GM23338 (cell line): ENCODE results near the gene GALNT1. TPM values are rescaled to one million over a fixed set of nuclear protein-coding genes. Genes with fewer than 3 reads are reported as not detected.

Experiments
- ATAC-seq: fragments of 200-7000 bp; cut with Tn5 transposase; 3 replicates; pipeline ENCODE4 v1.9.1; 2020
- DNase-seq: peaks from one replicate; pipeline ENCODE4 v3.0.0-alpha.2; 2015; ENCODE audit warnings: low spot score
- H2AFZ ChIP-seq: fragments of 200-600 bp; sonication (generic); 2 replicates; pipeline ENCODE4 v1.8.0; 2016; ENCODE audit warnings: antibody characterized with exemption, mild to moderate bottlenecking, moderate library complexity
- H3F3A ChIP-seq: fragments of 200-600 bp; sonication (generic); replicated peaks from 2 replicates; pipeline ENCODE4 v1.8.0; 2017; ENCODE audit warnings: antibody characterized with exemption, mixed run types, low read depth
- H3K27ac ChIP-seq: fragments of 200-600 bp; sonication (generic); 2 replicates; pipeline ENCODE4 v1.6.1; 2016; ENCODE audit warnings: low read depth
- H3K27me3 ChIP-seq: fragments of 200-600 bp; sonication (generic); 2 replicates; pipeline ENCODE4 v1.8.0; 2016; ENCODE audit warnings: mild to moderate bottlenecking, mixed run types, moderate library complexity; ENCODE audit not compliant: insufficient read depth
- H3K36me3 ChIP-seq: fragments of 200-600 bp; sonication (generic); 2 replicates; pipeline ENCODE4 v1.8.0; 2016; ENCODE audit warnings: mild to moderate bottlenecking; ENCODE audit not compliant: insufficient read depth
- H3K4me1 ChIP-seq: fragments of 200-600 bp; sonication (generic); 2 replicates; pipeline ENCODE4 v1.8.0; 2016; ENCODE audit warnings: mild to moderate bottlenecking, moderate library complexity; ENCODE audit not compliant: insufficient read depth
- H3K4me2 ChIP-seq: fragments of 200-600 bp; sonication (generic); 2 replicates; pipeline ENCODE4 v1.7.1; 2017; ENCODE audit warnings: mixed run types
- H3K4me3 ChIP-seq: fragments of 200-600 bp; sonication (generic); 2 replicates; pipeline ENCODE4 v1.6.1; 2016; ENCODE audit warnings: mixed run types
- H3K79me2 ChIP-seq: fragments of 200-600 bp; sonication (generic); replicated peaks from 2 replicates; pipeline ENCODE4 v1.8.0; 2017; ENCODE audit warnings: mild to moderate bottlenecking; ENCODE audit not compliant: insufficient read depth
- H3K9me2 ChIP-seq: fragments of 200-600 bp; sonication (generic); 2 replicates; pipeline ENCODE4 v1.8.0; 2017; ENCODE audit not compliant: insufficient read depth
- H4K20me1 ChIP-seq: fragments of 200-600 bp; sonication (generic); replicated peaks from 2 replicates; pipeline ENCODE4 v1.8.0; 2017; ENCODE audit warnings: mild to moderate bottlenecking; ENCODE audit not compliant: insufficient read depth
- H3K27ac Mint-ChIP-seq: 2 replicates; pipeline ENCODE4 v1.8.0; 2020; ENCODE audit warnings: inconsistent platforms, mild to moderate bottlenecking, moderate library complexity, mixed read lengths
- H3K27me3 Mint-ChIP-seq: 3 replicates; pipeline ENCODE4 v1.8.0; 2022; ENCODE audit warnings: low read depth, mild to moderate bottlenecking, moderate library complexity, mixed read lengths, inconsistent platforms; ENCODE audit not compliant: insufficient read depth, poor library complexity
- H3K36me3 Mint-ChIP-seq: 3 replicates; pipeline ENCODE4 v1.8.0; 2021; ENCODE audit warnings: low read depth, mild to moderate bottlenecking, inconsistent platforms, moderate library complexity, mixed read lengths
- H3K4me1 Mint-ChIP-seq: 3 replicates; pipeline ENCODE4 v1.8.0; 2020; ENCODE audit warnings: mild to moderate bottlenecking, inconsistent platforms, mixed read lengths
- H3K4me3 Mint-ChIP-seq: 3 replicates; pipeline ENCODE4 v1.8.0; 2021; ENCODE audit warnings: moderate library complexity, mild to moderate bottlenecking, inconsistent platforms, mixed read lengths
- H3K9me3 Mint-ChIP-seq: 3 replicates; pipeline ENCODE4 v1.8.0; 2020; ENCODE audit warnings: moderate library complexity, mild to moderate bottlenecking, inconsistent platforms, mixed read lengths
- CREB1 ChIP-seq: fragments of 250-450 bp; sonication (Bioruptor Pico); IDR thresholded peaks from 2 replicates; pipeline ENCODE4 v1.5.0; 2020; ENCODE audit warnings: low read depth, mild to moderate bottlenecking, moderate library complexity
- ETS1 ChIP-seq: IDR thresholded peaks from 2 replicates; pipeline ENCODE4 v1.6.1; 2016; ENCODE audit warnings: antibody characterized with exemption
- EZH2 ChIP-seq: fragments of 200-600 bp; sonication (generic); IDR thresholded peaks from one replicate; pipeline ENCODE4 v1.8.0; 2017; ENCODE audit warnings: antibody characterized with exemption, mild to moderate bottlenecking, low read depth; ENCODE audit not compliant: unreplicated experiment
- EZH2phosphoT487 ChIP-seq: fragments of 200-600 bp; sonication (generic); IDR thresholded peaks from one replicate; pipeline ENCODE4 v1.8.1; 2018; ENCODE audit warnings: antibody characterized with exemption; ENCODE audit not compliant: unreplicated experiment
- JUNB ChIP-seq: IDR thresholded peaks from one replicate; pipeline ENCODE4 v1.6.1; 2016; ENCODE audit warnings: antibody characterized with exemption; ENCODE audit not compliant: unreplicated experiment
- NANOG ChIP-seq: IDR thresholded peaks from 2 replicates; pipeline ENCODE4 v1.6.1; 2016; ENCODE audit warnings: antibody characterized with exemption, borderline replicate concordance
- POLR2AphosphoS5 ChIP-seq: IDR thresholded peaks from 2 replicates; pipeline ENCODE4 v1.6.1; 2016; ENCODE audit warnings: antibody characterized with exemption, low read depth
- REST ChIP-seq: IDR thresholded peaks from one replicate; pipeline ENCODE4 v1.6.1; 2018; ENCODE audit warnings: antibody characterized with exemption; ENCODE audit not compliant: unreplicated experiment
- ZNF114 ChIP-seq: fragments of 250-450 bp; sonication (Bioruptor Pico); IDR thresholded peaks from 2 replicates; pipeline ENCODE4 v1.5.0; 2020; ENCODE audit warnings: mild to moderate bottlenecking, moderate library complexity
- ZNF331 ChIP-seq: fragments of 250-450 bp; sonication (Bioruptor Pico); IDR thresholded peaks from 2 replicates; pipeline ENCODE4 v1.5.0; 2020; ENCODE audit warnings: low read depth, mild to moderate bottlenecking, moderate library complexity
- ZNF462 ChIP-seq: fragments of 250-450 bp; sonication (Bioruptor Pico); IDR thresholded peaks from 2 replicates; pipeline ENCODE4 v1.5.0; 2020; ENCODE audit warnings: mild to moderate bottlenecking, moderate library complexity
- polyA plus RNA-seq: library from polyadenylated mRNA; unstranded; fragments of >200 nt; fragmentation: Nextera tagmentation; extraction: Ambion mirVana; gene quantifications from 2 replicates; pipeline ENCODE4 v1.2.1, GENCODE V29; 2016
- total RNA-seq: library from RNA; depleted of rRNA; stranded (reverse); fragments of >200 nt; shearing (Covaris generic); gene quantifications from 2 replicates; pipeline ENCODE4 v1.2.3, GENCODE V29; 2014
- TF ChIP-seq, protein P1 (sequence below), 2 experiments: fragments of 200-600 bp in 1 of 2; sonication (generic) in 1 of 2; conservative IDR thresholded peaks; 2 replicates each; pipeline versions ENCODE4 v1.5.1 to v1.6.1; 2016 to 2017; ENCODE audit warnings: antibody characterized with exemption in 2 of 2, low read depth in 2 of 2, mild to moderate bottlenecking in 2 of 2, moderate library complexity in 1 of 2

Gene GALNT1
- total and polyA plus RNA-seq, 2 experiments from 2014 or later: 37.4 to 60.8 TPM

GRCh38 chr18:35566019-35566418 is 15.5 kb upstream of the GALNT1 start:
- H3K4me1 Mint-ChIP-seq: no peaks in the 10 kb centered on the region
- Histone ChIP-seq H3K27me3 (no peaks in the 10 kb centered on the region), H3K36me3 (no peaks in the 10 kb centered on the region), H3K9me2 (no peaks in the 10 kb centered on the region), H4K20me1 (no peaks in the 10 kb centered on the region), H3K27ac (no peak overlapping the region), H3K79me2 (no peaks in the 10 kb centered on the region), H3K4me1 (no peaks in the 10 kb centered on the region), H3K4me3 (no peak overlapping the region), H2AFZ (no peak overlapping the region), H3K4me2 (no peak overlapping the region), H3F3A (no peaks in the 10 kb centered on the region)
- no peak for TF ChIP-seq NANOG
- TF ChIP-seq ZNF462 (CRISPR knock-in tag): no peak
- no peak for TF ChIP-seq ETS1
- TF ChIP-seq REST: no peak
- TF ChIP-seq EZH2: no peak
- TF ChIP-seq EZH2phosphoT487: no peak
- TF ChIP-seq CREB1 (CRISPR knock-in tag): no peak
- TF ChIP-seq JUNB: no peak
- TF ChIP-seq ZNF114 (CRISPR knock-in tag): no peak
- TF ChIP-seq, protein P1, sequence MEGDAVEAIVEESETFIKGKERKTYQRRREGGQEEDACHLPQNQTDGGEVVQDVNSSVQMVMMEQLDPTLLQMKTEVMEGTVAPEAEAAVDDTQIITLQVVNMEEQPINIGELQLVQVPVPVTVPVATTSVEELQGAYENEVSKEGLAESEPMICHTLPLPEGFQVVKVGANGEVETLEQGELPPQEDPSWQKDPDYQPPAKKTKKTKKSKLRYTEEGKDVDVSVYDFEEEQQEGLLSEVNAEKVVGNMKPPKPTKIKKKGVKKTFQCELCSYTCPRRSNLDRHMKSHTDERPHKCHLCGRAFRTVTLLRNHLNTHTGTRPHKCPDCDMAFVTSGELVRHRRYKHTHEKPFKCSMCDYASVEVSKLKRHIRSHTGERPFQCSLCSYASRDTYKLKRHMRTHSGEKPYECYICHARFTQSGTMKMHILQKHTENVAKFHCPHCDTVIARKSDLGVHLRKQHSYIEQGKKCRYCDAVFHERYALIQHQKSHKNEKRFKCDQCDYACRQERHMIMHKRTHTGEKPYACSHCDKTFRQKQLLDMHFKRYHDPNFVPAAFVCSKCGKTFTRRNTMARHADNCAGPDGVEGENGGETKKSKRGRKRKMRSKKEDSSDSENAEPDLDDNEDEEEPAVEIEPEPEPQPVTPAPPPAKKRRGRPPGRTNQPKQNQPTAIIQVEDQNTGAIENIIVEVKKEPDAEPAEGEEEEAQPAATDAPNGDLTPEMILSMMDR (conservative IDR thresholded peaks at IDR 0.05; ENCODE audit: low read depth in 2 of 2): no peak
- TF ChIP-seq ZNF331: no peak
- no peak for TF ChIP-seq POLR2AphosphoS5
- DNase-seq (no peak), ATAC-seq (no peak)
- no peak overlapping the region for H3K4me3 Mint-ChIP-seq
- H3K27ac Mint-ChIP-seq: no peak overlapping the region
- H3K9me3 Mint-ChIP-seq: no peaks in the 10 kb centered on the region
- H3K36me3 Mint-ChIP-seq: no peaks in the 10 kb centered on the region
- H3K27me3 Mint-ChIP-seq: no peaks in the 10 kb centered on the region
